ENCODE measurements around the gene CYBB. TPM values are rescaled to one million over a fixed set of nuclear protein-coding genes. Genes with fewer than 3 reads are reported as not detected.

Gene CYBB
- total RNA-seq, 6 donors from 2014 or later = 12.1 to 254 (median 45.5) TPM

GRCh38 chrX:37834937-37835336 lies 55.1 kb downstream of the CYBB start:
- DNase-seq (no peak), ATAC-seq (ENCODE audit: low FRiP score in 2 of 2) (no peak)
- no peaks in the 10 kb centered on the region for H3K4me1 ChIP-seq
- H3K36me3 ChIP-seq = peaks cover 0 to 6% (median 0%) of the 10 kb centered on the region in 4 donors
- H3K9me3 ChIP-seq = no peaks in the 10 kb centered on the region
- 65 to 75% methylated on average over 4 of the region's 4 CpGs for WGBS, 2 donors
- TF ChIP-seq EP300 (IDR thresholded peaks at IDR 0.05) = no peak
- TF ChIP-seq POLR2AphosphoS5 (IDR thresholded peaks at IDR 0.05) = no peak
- TF ChIP-seq CTCF (IDR thresholded peaks at IDR 0.05) = no peak
- no peaks in the 10 kb centered on the region for H3K27me3 ChIP-seq
- H3K4me3 ChIP-seq = no peak overlapping the region
- H3K27ac ChIP-seq = no peak overlapping the region

GRCh38 chrX:37840931-37841330 lies 61.1 kb downstream of the CYBB start:
- WGBS, 2 donors = 51 to 97% methylated on average over 3 of the region's 3 CpGs
- H3K27ac ChIP-seq = no peak overlapping the region
- H3K4me3 ChIP-seq = no peak overlapping the region
- H3K36me3 ChIP-seq = peaks cover 0 to 6% (median 0%) of the 10 kb centered on the region in 4 donors
- no peaks in the 10 kb centered on the region for H3K9me3 ChIP-seq
- TF ChIP-seq EP300 (IDR thresholded peaks at IDR 0.05) (no peak), POLR2AphosphoS5 (IDR thresholded peaks at IDR 0.05) (no peak), CTCF (IDR thresholded peaks at IDR 0.05) (no peak), POLR2A (IDR thresholded peaks at IDR 0.05) (no peak)
- no peak for ATAC-seq (ENCODE audit: low FRiP score in 2 of 2)
- H3K4me1 ChIP-seq = no peaks in the 10 kb centered on the region
- no peaks in the 10 kb centered on the region for H3K27me3 ChIP-seq
- no peak for DNase-seq

GRCh38 chrX:37844622-37845021 lies 64.8 kb downstream of the CYBB start:
- ATAC-seq (ENCODE audit: low FRiP score in 2 of 2) = no peak
- TF ChIP-seq POLR2AphosphoS5 (IDR thresholded peaks at IDR 0.05) (no peak), EP300 (IDR thresholded peaks at IDR 0.05) (no peak), CTCF (IDR thresholded peaks at IDR 0.05) (no peak), POLR2A (IDR thresholded peaks at IDR 0.05) (no peak)
- no peaks in the 10 kb centered on the region for H3K9me3 ChIP-seq
- H3K27ac ChIP-seq = no peak overlapping the region
- H3K36me3 ChIP-seq = no peaks in the 10 kb centered on the region
- no peak for DNase-seq
- H3K4me3 ChIP-seq = no peak overlapping the region
- H3K27me3 ChIP-seq = peaks cover 0 to 5% (median 0%) of the 10 kb centered on the region in 4 donors
- no peaks in the 10 kb centered on the region for H3K4me1 ChIP-seq

GRCh38 chrX:37846141-37846540 lies 66.3 kb downstream of the CYBB start:
- no peaks in the 10 kb centered on the region for H3K4me1 ChIP-seq
- H3K36me3 ChIP-seq = no peaks in the 10 kb centered on the region
- ATAC-seq (ENCODE audit: low FRiP score in 2 of 2) = no peak
- no peak overlapping the region for H3K27ac ChIP-seq
- TF ChIP-seq POLR2A (IDR thresholded peaks at IDR 0.05) (no peak), CTCF (IDR thresholded peaks at IDR 0.05) (no peak), POLR2AphosphoS5 (IDR thresholded peaks at IDR 0.05) (no peak), EP300 (IDR thresholded peaks at IDR 0.05) (no peak)
- DNase-seq = no peak
- peaks cover 0 to 5% (median 0%) of the 10 kb centered on the region in 4 donors for H3K27me3 ChIP-seq
- H3K9me3 ChIP-seq = no peaks in the 10 kb centered on the region
- H3K4me3 ChIP-seq = peak overlapping the region in 2 of 4 donors; percentile 79 to 85
- 79 to 81% methylated on average over 3 of the region's 3 CpGs for WGBS, 2 donors

GRCh38 chrX:37846558-37846933 lies 66.7 kb downstream of the CYBB start:
- H3K27ac ChIP-seq = peak overlapping the region; percentile 81 to 93 (median 88)
- TF ChIP-seq EP300 (IDR thresholded peaks at IDR 0.05) (no peak), POLR2AphosphoS5 (IDR thresholded peaks at IDR 0.05) (no peak), POLR2A (IDR thresholded peaks at IDR 0.05) (no peak), CTCF (IDR thresholded peaks at IDR 0.05) (no peak)
- H3K4me1 ChIP-seq = no peaks in the 10 kb centered on the region
- ATAC-seq (ENCODE audit: low FRiP score in 2 of 2) = no peak
- H3K27me3 ChIP-seq = peaks cover 0 to 5% (median 0%) of the 10 kb centered on the region in 4 donors
- H3K9me3 ChIP-seq = no peaks in the 10 kb centered on the region
- DNase-seq = no peak
- peak overlapping the region; percentile 52 to 85 (median 74) for H3K4me3 ChIP-seq
- H3K36me3 ChIP-seq = no peaks in the 10 kb centered on the region
- WGBS, 2 donors = 19 to 27% methylated on average over 1 of the region's 1 CpG
